Measurements from ENCODE around the gene DNAJB6.

DNAJB6 gene

DNA sequence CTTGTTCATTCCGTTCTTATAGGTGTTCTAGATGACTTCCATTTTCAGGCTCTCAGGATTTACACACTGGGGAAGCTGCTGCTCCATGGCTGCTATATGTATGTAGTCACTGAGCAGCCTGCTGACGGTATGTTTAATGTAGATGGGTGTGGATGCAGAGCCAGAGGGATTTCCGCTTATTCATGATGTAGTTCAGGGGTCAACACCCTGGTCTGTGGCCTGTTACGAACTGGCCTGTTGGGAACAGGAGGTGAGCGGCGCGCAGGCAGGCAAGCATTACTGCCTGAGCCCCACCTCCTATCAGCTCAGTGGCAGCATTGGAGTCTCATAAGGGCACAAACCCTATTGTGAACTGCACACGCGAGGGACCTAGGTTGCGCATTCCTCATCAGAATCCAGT is 33.9 kb downstream of the DNAJB6 start:
- no peak for TF ChIP-seq ZNF274 (IDR thresholded peaks at IDR 0.05; ENCODE audit: low read depth, low read length)
- no peak overlapping the region for H3K4me3 ChIP-seq (ENCODE audit: low read length)

DNA sequence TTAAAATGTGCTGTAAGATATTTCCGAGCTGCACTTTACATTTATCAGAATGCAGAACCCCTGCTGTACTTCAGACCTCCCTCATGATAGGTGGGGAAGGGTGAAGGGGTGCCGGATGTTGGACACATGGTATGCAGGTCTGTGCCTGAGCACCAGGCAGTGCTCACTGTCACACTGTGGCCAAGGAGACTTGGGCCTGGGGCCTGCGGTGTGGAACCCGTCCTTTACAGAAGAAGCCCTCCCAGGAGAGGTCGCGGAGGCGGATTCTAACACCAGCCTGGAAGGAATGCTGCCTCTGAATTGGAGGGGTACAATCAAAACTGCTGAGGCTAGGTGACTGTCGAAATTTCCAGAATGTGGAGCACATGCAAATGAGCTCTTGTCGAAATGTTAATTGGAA is 34.5 kb downstream of the DNAJB6 start:
- TF ChIP-seq ZNF274 (IDR thresholded peaks at IDR 0.05; ENCODE audit: low read depth, low read length) = no peak
- no peak overlapping the region for H3K4me3 ChIP-seq (ENCODE audit: low read length)

DNA sequence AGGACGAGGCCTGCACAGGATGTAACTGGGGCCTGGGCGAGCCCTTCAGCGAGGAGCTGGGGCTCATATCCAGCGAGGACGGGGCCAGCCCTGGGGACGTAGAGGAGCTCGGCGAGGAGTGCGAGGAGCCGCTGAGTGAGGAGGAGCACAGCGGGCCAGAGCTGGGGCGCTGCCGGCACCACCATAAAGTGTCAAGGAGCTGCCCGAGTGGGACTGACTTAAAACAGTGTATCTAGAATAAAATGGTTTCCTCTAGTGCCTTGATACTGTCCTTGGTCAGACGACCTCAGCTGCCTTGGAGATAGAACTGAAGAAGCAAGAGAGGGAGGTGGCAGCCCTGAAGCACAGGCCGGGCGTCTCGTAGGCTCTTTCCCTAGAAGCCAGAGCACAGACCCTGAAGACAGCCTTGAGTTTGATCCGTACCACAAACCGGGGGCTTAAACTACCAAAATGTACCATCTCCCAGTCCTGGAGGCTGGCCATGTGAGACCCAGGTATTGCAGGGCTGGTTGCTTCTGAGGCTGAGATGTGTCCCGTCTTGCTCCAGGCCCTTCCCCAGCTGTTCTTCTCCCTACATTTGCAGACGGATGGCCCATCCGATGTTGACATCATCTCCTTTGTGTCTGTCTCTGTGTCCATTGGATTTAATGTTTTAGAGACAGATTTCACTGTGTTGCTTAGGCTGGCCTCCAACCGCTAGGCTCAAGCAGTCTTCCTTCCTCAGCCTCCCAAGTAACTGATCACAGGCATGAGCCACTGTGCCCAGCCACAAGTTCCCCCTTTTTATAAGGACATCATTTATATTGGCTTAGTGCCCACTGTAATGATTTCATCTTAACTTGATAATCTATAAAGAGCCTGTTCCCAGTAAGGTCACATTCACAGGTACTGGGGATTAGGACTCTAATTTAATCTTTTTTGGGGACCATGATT is 35.8 kb downstream of the DNAJB6 start:
- no peak overlapping the region for H3K4me3 ChIP-seq (ENCODE audit: low read length)
- TF ChIP-seq ZNF274 (IDR thresholded peaks at IDR 0.05; ENCODE audit: low read depth, low read length) = no peak

DNA sequence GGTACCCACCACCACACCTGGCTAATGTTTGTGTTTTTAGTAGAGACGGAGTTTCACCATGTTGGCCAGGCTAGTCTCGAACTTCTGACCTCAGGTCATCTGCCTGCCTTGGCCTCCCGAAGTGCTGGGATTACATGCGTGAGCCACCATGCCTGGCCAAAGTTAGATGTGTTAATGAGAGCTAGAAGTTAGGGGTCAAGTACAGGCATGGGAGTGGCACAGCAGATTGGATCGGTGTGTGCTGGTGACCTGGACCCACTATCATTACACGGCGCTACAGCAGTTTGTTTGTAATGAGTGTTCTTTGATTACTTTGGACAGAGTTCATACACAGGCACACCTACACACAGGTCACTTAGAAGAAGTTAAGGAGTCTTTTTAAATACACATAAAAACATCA is 36.7 kb downstream of the DNAJB6 start:
- H3K4me3 ChIP-seq (ENCODE audit: low read length) = no peak overlapping the region

DNA sequence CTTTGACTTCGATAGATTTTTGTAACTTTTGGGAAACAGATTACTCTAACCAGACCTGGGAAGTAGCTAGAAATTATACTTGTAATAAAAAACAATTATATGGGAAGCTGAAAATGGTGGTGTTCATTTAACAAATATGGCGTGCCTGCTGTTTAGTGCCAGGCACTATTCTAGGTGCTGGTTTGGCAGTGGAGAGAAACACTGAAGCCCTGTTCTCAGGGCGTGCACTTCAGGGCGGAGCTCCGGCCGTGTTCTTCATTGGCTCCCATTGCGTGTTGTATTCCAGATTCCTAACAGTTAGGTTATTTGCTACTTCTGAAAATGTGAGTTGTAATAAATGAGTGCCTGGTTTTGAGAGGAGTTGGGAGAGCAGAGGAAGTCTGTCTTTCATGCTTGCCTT is 38.6 kb downstream of the DNAJB6 start:
- no peak overlapping the region for H3K4me3 ChIP-seq (ENCODE audit: low read length)
- TF ChIP-seq ZNF274 (IDR thresholded peaks at IDR 0.05; ENCODE audit: low read depth, low read length) = no peak

More for the DNA sequence above, 36.7 kb downstream of the DNAJB6 start:
- TF ChIP-seq ZNF274 (IDR thresholded peaks at IDR 0.05; ENCODE audit: low read depth, low read length) = no peak

DNA sequence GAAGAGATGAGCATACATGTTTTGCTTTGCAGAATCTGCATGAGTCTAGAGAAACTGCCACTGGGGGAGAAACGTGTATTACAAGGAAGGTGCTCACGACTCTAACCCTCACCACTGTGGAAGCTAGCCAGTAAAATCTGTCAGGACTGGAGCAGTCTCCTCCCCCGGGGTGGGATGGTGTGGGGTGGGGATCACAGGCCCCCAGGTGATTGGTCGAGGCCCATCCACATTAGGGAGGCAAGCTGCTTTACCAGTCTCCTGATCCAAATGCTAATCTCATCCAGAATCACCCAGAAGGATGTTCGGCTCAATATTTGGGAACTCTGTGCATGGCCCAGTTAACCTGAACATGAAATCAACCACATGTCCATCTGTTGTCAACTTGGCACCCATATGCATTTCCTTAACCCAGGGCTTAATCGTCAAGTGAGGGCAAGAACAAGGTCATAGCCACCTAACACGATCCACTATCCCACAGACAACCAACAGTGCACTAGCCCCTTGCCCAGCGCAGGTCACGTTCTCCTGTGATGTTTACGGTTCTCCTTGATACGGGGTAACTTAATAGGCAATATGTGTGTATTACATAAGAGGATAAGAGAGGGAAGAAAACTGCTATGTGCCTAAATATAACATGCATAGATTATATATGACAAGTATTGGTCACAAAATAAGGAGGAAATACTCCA is 40.8 kb downstream of the DNAJB6 start:
- no peak for TF ChIP-seq ZNF274 (IDR thresholded peaks at IDR 0.05; ENCODE audit: low read depth, low read length)
- H3K4me3 ChIP-seq (ENCODE audit: low read length) = no peak overlapping the region

DNA sequence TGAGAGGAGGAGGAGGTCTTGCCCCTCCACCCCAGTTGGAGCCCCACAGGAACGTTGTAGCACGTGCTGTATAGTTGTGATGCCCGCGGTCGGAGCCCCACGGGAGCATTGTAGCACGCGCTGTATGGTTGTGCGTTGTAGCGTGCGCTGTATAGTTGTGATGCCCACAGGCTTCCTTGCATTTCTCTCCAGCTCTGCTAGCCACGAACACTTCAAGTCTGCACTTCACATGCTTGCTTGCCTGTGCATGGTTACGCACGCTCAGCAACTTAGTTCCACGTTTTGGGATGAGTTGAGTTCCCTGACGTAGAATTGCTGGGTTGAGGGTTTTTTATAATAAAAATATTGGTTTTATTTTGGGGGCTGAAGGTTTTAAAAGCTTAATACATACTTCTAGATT is 41.6 kb downstream of the DNAJB6 start:
- no peak for TF ChIP-seq ZNF274 (IDR thresholded peaks at IDR 0.05; ENCODE audit: low read depth, low read length)
- H3K4me3 ChIP-seq (ENCODE audit: low read length) = no peak overlapping the region

DNA sequence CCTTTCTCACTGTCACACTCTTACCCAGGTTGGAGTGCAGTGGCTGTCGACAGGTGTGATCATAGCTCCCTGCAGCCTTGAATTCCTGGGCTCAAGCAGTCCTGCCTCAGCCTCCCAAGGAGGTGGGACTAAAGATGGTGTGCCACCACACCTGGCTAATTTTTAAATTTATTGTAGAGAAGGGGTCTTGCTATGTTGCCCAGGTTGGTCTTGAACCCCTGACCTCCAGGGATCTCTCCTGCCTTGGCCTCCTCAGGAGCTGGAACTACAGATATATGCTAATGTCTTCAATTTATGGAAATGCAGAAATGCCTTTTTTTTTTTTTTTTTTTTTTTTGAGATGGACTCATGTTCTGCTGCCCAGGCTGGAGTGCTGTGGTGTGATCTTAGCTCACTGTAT is 42.7 kb downstream of the DNAJB6 start:
- H3K4me3 ChIP-seq (ENCODE audit: low read length) = no peak overlapping the region
- no peak for TF ChIP-seq ZNF274 (IDR thresholded peaks at IDR 0.05; ENCODE audit: low read depth, low read length)

DNA sequence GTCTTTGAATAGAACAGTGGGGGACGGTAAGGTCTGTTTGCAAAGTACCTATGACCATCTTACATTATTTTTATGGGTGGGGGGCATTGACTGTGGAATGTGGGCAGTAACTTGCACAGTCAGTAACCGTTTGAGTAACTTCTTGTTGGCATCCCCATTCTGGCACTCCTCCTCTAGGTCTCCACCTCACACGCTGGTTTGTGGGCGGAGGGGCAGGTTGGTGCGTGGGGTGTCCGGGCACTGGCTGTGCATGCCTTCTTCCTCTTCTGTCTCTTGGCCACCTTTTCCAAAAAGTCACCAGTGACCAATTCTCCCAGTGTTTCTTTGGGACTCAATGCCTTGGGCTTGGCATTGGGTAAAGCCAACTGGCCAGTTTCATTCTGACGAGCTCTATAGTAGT is 43.6 kb downstream of the DNAJB6 start:
- no peak overlapping the region for H3K4me3 ChIP-seq (ENCODE audit: low read length)
- TF ChIP-seq ZNF274 (IDR thresholded peaks at IDR 0.05; ENCODE audit: low read depth, low read length) = no peak

DNA sequence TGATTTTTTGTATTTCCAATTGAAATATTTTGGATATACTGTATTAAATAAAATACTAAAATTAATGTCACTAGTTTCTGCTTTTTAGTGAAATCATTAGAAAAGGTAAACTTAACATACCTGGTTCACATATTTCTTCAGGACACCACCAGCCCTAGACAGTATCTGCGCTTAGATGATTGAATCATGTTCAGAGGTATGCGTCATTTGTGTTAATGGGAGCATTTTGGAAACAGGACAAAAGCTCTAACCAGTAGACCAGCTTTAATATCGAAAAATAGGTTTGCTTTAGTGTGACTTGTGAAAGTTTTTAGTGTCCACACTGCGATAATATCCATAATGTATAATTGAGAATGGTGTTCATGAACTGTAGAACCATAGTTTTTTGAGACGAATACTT is 47.1 kb downstream of the DNAJB6 start:
- TF ChIP-seq ZNF274 (IDR thresholded peaks at IDR 0.05; ENCODE audit: low read depth, low read length) = no peak
- H3K4me3 ChIP-seq (ENCODE audit: low read length) = no peak overlapping the region

DNA sequence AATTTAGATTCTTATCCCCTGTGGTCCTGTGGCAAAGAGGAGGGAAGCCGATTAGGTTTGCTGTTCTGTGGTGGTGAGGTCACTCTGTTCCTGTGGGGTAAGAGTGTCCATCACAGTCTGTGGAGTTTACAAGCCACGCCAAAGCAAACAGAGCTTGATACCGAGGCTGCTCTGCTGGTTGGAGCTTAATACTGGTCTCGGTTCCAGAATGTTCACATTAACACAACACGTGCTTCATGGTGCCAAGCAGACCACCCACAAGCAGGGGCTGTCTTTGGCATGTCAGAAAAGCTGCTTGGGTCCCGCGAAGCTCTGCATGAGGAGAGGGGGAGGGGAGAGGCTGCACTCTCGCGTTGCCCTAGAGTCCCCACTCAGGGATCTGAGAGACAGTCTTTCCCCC is 47.5 kb downstream of the DNAJB6 start:
- no peak for TF ChIP-seq ZNF274 (IDR thresholded peaks at IDR 0.05; ENCODE audit: low read depth, low read length)
- H3K4me3 ChIP-seq (ENCODE audit: low read length) = no peak overlapping the region

DNA sequence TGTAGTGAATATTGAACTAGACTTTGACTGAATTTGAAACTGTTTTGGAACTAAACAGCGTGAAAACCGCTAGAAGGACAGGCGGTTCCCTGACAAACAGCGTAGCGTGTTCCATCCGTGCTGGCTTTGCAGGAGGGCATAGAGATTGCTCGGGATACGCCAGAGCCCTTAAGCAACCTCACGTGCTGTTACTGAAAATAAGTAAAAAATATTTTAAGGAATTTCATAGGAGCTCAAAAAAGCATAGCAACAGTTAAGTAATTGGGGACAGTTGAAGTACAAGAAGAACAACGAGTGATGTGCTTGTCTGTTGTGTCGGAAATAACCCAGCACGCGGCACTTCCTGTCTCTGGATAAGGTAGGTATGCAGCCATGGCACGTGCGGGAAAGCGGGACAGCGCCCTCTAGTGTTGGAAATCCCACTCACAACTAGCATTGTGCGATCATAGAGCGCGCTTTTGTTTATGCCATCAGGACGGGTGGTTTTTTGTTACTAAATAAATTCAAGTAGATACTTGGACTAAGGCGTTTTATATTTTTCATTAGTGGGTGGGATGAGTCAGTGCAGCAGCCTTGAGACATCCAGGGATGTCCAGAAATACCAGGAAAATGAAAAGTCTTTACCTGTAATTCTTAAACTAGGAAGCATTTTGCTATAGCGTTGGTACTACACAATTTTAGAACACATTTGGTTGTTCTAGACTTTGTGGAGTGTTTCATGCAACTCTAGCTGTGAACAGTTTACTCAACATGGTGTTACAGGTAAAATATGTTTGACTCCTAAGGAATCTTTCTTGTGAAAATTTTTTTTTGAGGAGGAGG is 50.4 kb downstream of the DNAJB6 start:
- TF ChIP-seq ZNF274 (IDR thresholded peaks at IDR 0.05; ENCODE audit: low read depth, low read length) = no peak
- no peak overlapping the region for H3K4me3 ChIP-seq (ENCODE audit: low read length)

DNA sequence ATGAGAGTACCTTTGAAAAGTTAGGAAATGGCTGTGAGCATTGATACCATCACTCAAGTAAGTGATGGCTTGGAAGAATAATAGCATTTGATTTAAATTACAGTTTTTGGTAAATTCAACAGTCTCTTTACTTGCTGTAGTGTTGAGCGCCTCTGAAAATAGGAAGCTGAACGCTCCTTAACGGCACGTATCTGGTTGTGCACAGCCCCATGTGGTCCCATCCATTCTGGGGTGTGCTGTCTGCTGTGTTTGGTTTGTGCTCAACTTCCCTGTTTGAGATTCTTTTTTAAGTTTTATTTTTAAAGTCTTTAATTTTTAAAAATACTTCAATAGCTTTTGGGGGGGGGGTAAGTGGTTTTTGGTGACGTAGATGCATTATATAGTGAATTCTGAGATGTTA is 51.5 kb downstream of the DNAJB6 start:
- TF ChIP-seq ZNF274 (IDR thresholded peaks at IDR 0.05; ENCODE audit: low read depth, low read length) = no peak
- H3K4me3 ChIP-seq (ENCODE audit: low read length) = no peak overlapping the region

DNA sequence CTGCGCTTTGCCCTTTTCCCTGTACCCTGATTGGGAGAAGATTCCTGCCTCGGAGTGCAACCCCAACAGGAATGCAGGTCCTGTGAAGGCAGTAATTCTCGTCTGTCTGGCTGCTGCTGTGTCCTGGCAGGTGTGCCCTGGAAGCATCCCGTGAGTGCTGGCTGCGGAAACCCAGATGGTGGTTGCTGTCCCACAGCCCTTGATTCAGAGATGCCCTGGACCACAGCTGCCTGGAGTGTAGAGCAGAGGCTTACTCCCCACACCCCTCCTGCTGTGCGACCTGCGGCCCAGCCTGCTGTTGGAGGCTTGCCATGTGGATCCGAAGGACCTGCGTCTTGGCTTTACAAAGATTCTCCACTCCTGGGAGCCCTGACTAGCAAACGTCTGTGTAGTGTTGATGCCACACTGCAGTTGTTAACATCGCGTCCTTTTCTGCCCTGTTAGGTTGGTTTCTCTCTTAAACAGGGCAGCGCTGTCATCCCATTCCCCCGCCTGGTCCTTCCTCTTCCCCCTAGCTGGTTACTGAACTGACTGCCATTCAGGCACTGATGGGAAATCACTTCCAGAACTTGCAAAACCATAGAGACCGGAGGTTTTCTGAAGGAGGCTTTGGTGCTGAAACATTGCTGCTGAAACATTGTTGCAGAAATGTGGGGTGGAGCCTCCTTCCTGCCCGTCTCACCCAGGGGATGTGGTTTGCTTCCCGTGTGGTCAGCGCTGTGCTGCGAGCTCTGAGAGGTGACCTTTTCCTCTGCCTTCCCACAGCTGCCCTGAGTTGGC is 53.3 kb downstream of the DNAJB6 start:
- H3K4me3 ChIP-seq (ENCODE audit: low read length) = no peak overlapping the region
- no peak for TF ChIP-seq ZNF274 (IDR thresholded peaks at IDR 0.05; ENCODE audit: low read depth, low read length)
